K562 (cell line): Measurements from ENCODE around the gene IQCN. TPM values are rescaled to one million over a fixed set of nuclear protein-coding genes. Genes with fewer than 3 reads are reported as not detected.

Experiments
- CREB1 ChIP-seq, 2 experiments: sonication (generic) in 1 of 2; formaldehyde crosslinking in 1 of 2; IDR thresholded peaks; 2 replicates each; pipeline versions ENCODE4 v1.6.1 to v1.8.0; 2012 to 2022; ENCODE audit warnings: inconsistent platforms in 1 of 2, mild to moderate bottlenecking in 1 of 2, missing genetic modification reagents in 1 of 2, moderate library complexity in 1 of 2
- MLX ChIP-seq, 2 experiments: fragments of 450-650 bp in 1 of 2; sonication (generic) in 1 of 2; formaldehyde crosslinking; conservative IDR thresholded peaks; 2 replicates each; pipeline versions ENCODE4 v1.4.0 to v1.8.1; 2020 to 2022; ENCODE audit warnings: mild to moderate bottlenecking in 1 of 2, missing genetic modification reagents in 1 of 2
- SIN3A ChIP-seq, 2 experiments: fragments of 150-350 bp in 1 of 2; IDR thresholded peaks; 2 replicates each; pipeline ENCODE4 v1.6.1; 2011 to 2016; ENCODE audit warnings: borderline replicate concordance in 2 of 2, low read depth in 2 of 2, low read length in 2 of 2, mild to moderate bottlenecking in 2 of 2, moderate library complexity in 2 of 2; ENCODE audit not compliant: control insufficient read depth in 1 of 2
- SMARCA4 ChIP-seq: fragments of 450-650 bp; IDR thresholded peaks from 2 replicates; pipeline ENCODE4 v1.6.1; 2016
- TSC22D4 ChIP-seq: fragments of 450-650 bp; IDR thresholded peaks from 2 replicates; pipeline ENCODE4 v1.6.1; 2016; ENCODE audit warnings: missing genetic modification characterization, missing biosample characterization, control low read depth
- ZKSCAN8 ChIP-seq: fragments of 200-800 bp; sonication (Bioruptor generic); IDR thresholded peaks from 2 replicates; pipeline ENCODE4 v1.6.1; 2016; ENCODE audit warnings: missing genetic modification characterization, missing compliant biosample characterization
- ZNF134 ChIP-seq: fragments of 250-450 bp; sonication (Bioruptor Pico); conservative IDR thresholded peaks from 2 replicates; pipeline ENCODE4 v1.4.0; 2020
- polyA plus RNA-seq, 8 experiments: library from polyadenylated mRNA; depleted of rRNA in 4 of 8; stranded (reverse) in 5 of 8; unstranded in 3 of 8; fragments of >200 nt; fragmentation: Nextera tagmentation in 2 of 8; fragmentation: Illumina TruSeq in 1 of 8; extraction: Ambion mirVana in 2 of 8; extraction: Trizol in 1 of 8; gene quantifications; 2 replicates each; pipeline versions ENCODE4 v1.2.1 to v1.2.3, GENCODE V29; 2011 to 2014; ENCODE audit warnings: inconsistent platforms in 1 of 8, missing spikeins in 1 of 8
- total RNA-seq, 7 experiments: library from RNA; depleted of rRNA in 6 of 7; stranded (reverse); fragments of >200 nt in 6 of 7; fragmentation: Illumina TruSeq in 2 of 7; extraction: Trizol in 2 of 7; gene quantifications; 2 replicates each; pipeline versions ENCODE4 v1.2.1 to v1.2.3, GENCODE V29; 2011 to 2021; ENCODE audit warnings: low replicate concordance in 1 of 7
- TF ChIP-seq, protein P1 (sequence below): fragments of 450-650 bp; IDR thresholded peaks from 2 replicates; pipeline ENCODE4 v1.6.1; 2016; ENCODE audit warnings: mild to moderate bottlenecking, moderate library complexity
- TF ChIP-seq, protein P2 (sequence below): fragments of 450-650 bp; IDR thresholded peaks from 2 replicates; pipeline ENCODE4 v1.6.1; 2017; ENCODE audit warnings: mild to moderate bottlenecking, moderate library complexity
- TF ChIP-seq, protein P3 (sequence below): fragments of 450-650 bp; formaldehyde crosslinking; conservative IDR thresholded peaks from 2 replicates; pipeline ENCODE4 v1.4.0; 2022; ENCODE audit warnings: mild to moderate bottlenecking, missing genetic modification characterization

The IQCN gene
- total and polyA plus RNA-seq, 9 of the 15 experiments (the other 6 are each of a cell fraction or from before 2014, with no cell fraction given) = 0.01 to 0.07 (median 0.04) TPM; not detected in 3

GRCh38 chr19:18317961-18318800 is 43.9 kb upstream of the IQCN start (continued):
- TF ChIP-seq, protein P1, sequence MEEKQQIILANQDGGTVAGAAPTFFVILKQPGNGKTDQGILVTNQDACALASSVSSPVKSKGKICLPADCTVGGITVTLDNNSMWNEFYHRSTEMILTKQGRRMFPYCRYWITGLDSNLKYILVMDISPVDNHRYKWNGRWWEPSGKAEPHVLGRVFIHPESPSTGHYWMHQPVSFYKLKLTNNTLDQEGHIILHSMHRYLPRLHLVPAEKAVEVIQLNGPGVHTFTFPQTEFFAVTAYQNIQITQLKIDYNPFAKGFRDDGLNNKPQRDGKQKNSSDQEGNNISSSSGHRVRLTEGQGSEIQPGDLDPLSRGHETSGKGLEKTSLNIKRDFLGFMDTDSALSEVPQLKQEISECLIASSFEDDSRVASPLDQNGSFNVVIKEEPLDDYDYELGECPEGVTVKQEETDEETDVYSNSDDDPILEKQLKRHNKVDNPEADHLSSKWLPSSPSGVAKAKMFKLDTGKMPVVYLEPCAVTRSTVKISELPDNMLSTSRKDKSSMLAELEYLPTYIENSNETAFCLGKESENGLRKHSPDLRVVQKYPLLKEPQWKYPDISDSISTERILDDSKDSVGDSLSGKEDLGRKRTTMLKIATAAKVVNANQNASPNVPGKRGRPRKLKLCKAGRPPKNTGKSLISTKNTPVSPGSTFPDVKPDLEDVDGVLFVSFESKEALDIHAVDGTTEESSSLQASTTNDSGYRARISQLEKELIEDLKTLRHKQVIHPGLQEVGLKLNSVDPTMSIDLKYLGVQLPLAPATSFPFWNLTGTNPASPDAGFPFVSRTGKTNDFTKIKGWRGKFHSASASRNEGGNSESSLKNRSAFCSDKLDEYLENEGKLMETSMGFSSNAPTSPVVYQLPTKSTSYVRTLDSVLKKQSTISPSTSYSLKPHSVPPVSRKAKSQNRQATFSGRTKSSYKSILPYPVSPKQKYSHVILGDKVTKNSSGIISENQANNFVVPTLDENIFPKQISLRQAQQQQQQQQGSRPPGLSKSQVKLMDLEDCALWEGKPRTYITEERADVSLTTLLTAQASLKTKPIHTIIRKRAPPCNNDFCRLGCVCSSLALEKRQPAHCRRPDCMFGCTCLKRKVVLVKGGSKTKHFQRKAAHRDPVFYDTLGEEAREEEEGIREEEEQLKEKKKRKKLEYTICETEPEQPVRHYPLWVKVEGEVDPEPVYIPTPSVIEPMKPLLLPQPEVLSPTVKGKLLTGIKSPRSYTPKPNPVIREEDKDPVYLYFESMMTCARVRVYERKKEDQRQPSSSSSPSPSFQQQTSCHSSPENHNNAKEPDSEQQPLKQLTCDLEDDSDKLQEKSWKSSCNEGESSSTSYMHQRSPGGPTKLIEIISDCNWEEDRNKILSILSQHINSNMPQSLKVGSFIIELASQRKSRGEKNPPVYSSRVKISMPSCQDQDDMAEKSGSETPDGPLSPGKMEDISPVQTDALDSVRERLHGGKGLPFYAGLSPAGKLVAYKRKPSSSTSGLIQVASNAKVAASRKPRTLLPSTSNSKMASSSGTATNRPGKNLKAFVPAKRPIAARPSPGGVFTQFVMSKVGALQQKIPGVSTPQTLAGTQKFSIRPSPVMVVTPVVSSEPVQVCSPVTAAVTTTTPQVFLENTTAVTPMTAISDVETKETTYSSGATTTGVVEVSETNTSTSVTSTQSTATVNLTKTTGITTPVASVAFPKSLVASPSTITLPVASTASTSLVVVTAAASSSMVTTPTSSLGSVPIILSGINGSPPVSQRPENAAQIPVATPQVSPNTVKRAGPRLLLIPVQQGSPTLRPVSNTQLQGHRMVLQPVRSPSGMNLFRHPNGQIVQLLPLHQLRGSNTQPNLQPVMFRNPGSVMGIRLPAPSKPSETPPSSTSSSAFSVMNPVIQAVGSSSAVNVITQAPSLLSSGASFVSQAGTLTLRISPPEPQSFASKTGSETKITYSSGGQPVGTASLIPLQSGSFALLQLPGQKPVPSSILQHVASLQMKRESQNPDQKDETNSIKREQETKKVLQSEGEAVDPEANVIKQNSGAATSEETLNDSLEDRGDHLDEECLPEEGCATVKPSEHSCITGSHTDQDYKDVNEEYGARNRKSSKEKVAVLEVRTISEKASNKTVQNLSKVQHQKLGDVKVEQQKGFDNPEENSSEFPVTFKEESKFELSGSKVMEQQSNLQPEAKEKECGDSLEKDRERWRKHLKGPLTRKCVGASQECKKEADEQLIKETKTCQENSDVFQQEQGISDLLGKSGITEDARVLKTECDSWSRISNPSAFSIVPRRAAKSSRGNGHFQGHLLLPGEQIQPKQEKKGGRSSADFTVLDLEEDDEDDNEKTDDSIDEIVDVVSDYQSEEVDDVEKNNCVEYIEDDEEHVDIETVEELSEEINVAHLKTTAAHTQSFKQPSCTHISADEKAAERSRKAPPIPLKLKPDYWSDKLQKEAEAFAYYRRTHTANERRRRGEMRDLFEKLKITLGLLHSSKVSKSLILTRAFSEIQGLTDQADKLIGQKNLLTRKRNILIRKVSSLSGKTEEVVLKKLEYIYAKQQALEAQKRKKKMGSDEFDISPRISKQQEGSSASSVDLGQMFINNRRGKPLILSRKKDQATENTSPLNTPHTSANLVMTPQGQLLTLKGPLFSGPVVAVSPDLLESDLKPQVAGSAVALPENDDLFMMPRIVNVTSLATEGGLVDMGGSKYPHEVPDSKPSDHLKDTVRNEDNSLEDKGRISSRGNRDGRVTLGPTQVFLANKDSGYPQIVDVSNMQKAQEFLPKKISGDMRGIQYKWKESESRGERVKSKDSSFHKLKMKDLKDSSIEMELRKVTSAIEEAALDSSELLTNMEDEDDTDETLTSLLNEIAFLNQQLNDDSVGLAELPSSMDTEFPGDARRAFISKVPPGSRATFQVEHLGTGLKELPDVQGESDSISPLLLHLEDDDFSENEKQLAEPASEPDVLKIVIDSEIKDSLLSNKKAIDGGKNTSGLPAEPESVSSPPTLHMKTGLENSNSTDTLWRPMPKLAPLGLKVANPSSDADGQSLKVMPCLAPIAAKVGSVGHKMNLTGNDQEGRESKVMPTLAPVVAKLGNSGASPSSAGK = peak; percentile 73
- TF ChIP-seq, protein P2, sequence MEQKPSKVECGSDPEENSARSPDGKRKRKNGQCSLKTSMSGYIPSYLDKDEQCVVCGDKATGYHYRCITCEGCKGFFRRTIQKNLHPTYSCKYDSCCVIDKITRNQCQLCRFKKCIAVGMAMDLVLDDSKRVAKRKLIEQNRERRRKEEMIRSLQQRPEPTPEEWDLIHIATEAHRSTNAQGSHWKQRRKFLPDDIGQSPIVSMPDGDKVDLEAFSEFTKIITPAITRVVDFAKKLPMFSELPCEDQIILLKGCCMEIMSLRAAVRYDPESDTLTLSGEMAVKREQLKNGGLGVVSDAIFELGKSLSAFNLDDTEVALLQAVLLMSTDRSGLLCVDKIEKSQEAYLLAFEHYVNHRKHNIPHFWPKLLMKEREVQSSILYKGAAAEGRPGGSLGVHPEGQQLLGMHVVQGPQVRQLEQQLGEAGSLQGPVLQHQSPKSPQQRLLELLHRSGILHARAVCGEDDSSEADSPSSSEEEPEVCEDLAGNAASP = no peak
- TF ChIP-seq, protein P3, sequence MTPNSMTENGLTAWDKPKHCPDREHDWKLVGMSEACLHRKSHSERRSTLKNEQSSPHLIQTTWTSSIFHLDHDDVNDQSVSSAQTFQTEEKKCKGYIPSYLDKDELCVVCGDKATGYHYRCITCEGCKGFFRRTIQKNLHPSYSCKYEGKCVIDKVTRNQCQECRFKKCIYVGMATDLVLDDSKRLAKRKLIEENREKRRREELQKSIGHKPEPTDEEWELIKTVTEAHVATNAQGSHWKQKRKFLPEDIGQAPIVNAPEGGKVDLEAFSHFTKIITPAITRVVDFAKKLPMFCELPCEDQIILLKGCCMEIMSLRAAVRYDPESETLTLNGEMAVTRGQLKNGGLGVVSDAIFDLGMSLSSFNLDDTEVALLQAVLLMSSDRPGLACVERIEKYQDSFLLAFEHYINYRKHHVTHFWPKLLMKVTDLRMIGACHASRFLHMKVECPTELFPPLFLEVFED = no peak
- TF ChIP-seq ZKSCAN8 (CRISPR knock-in tag) (0 out of 2 replicates have a peak, but pooled peaks have one; percentile 44), TSC22D4 (tag) (no peak), SIN3A (IDR thresholded peaks at IDR 0.05; ENCODE audit: borderline replicate concordance in 2 of 2, control insufficient read depth in 1 of 2, low read depth in 2 of 2, low read length in 2 of 2) (peak in 1 of 2 experiments; percentile 57; a peak in 1 of 4 replicates), ZNF134 (CRISPR knock-in tag) (no peak), MLX (CRISPR knock-in tag; conservative IDR thresholded peaks at IDR 0.05) (0 out of 4 replicates have a peak, but pooled peaks of 1 of the 2 experiments have one; percentile 23), CREB1 (IDR thresholded peaks at IDR 0.05) (no peak), CREB1 (CRISPR knock-in tag; IDR thresholded peaks at IDR 0.05) (no peak), SMARCA4 (peak; percentile 71)
